GM21381 (cell line): Measurements from ENCODE around the gene LITAFD.
"Not testable (repeated sequence)": the region's sequence is repeated elsewhere in the genome, so short reads cannot be mapped to it uniquely, and the experiment has no call there.

Experiments used
- ATAC-seq: cut with Tn5 transposase; IDR thresholded peaks from one replicate; pipeline ENCODE4 v1.9.1; 2021; ENCODE audit warnings: mild to moderate bottlenecking, moderate library complexity; ENCODE audit not compliant: unreplicated experiment

Gene LITAFD

GRCh38 chr16:8916541-8917225 lies 34.5 kb downstream of the LITAFD start:
- ATAC-seq, result no peak

- ATAC-seq, result not testable (repeated sequence)
These were observed 35.2 kb downstream of the LITAFD start for GRCh38 chr16:8917336-8917735.

- ATAC-seq, result no peak
These were observed 37.2 kb downstream of the LITAFD start for GRCh38 chr16:8919089-8919933.

GRCh38 chr16:8919934-8920462 lies 37.8 kb downstream of the LITAFD start:
- ATAC-seq, result no peak

- ATAC-seq, result no peak
These were observed 38.6 kb downstream of the LITAFD start for GRCh38 chr16:8920645-8921346.

- no peak for ATAC-seq
These were observed 39.3 kb downstream of the LITAFD start for GRCh38 chr16:8921347-8921984.

GRCh38 chr16:8923199-8923598 lies 41.0 kb downstream of the LITAFD start:
- ATAC-seq, result no peak

GRCh38 chr16:8924214-8924613 lies 42.1 kb downstream of the LITAFD start:
- ATAC-seq, result no peak

- no peak for ATAC-seq
These were observed 43.3 kb downstream of the LITAFD start for GRCh38 chr16:8925455-8925854.

- ATAC-seq, result no peak
These were observed 44.7 kb downstream of the LITAFD start for GRCh38 chr16:8926827-8927226.

GRCh38 chr16:8928467-8928957 lies 46.4 kb downstream of the LITAFD start:
- ATAC-seq, result no peak

GRCh38 chr16:8929086-8929748 lies 47.1 kb downstream of the LITAFD start:
- ATAC-seq, result no peak

- ATAC-seq, result no peak
These were observed 49.7 kb downstream of the LITAFD start for GRCh38 chr16:8931859-8932258.

GRCh38 chr16:8934601-8935000 lies 52.5 kb downstream of the LITAFD start:
- no peak for ATAC-seq
